Caco-2 (cell line): ENCODE results near the gene CAMK2G. TPM values are rescaled to one million over a fixed set of nuclear protein-coding genes. Genes with fewer than 3 reads are reported as not detected.

Source experiments
- BruUV-seq: library from RNA; stranded (reverse); fragments of 400-500 nt; replicated peaks from 2 replicates; lab custom pipeline; 2021; lab: Mats Ljungman, UMichigan
- CTCF ChIA-PET: fragments of 300-600 bp; sonication (Branson Sonifier 250); formaldehyde crosslinking; loops from one replicate; lab custom pipeline; 2022; ENCODE audit warnings: antibody characterized with exemption; lab: Charles Lee
- POLR2A ChIA-PET: fragments of 300-600 bp; sonication (Branson Sonifier 250); formaldehyde crosslinking; loops from one replicate; lab custom pipeline; 2022; ENCODE audit warnings: antibody characterized with exemption; lab: Charles Lee
- DNase-seq, 2 experiments: peaks; one replicate each; pipeline versions ENCODE4 v3.0.0 to v3.0.0-alpha.2; 2020 to 2022
- H3K27me3 ChIP-seq: replicated peaks from 2 replicates; pipeline ENCODE4 v1.6.0; 2011; ENCODE audit warnings: low read length; ENCODE audit not compliant: control insufficient read depth, insufficient read depth
- H3K36me3 ChIP-seq: 2 replicates; pipeline ENCODE4 v1.5.1; 2011; ENCODE audit warnings: low read length; ENCODE audit not compliant: control insufficient read depth, insufficient read depth
- H3K4me1 ChIP-seq: fragments of 250-450 bp; sonication (Bioruptor Pico); 2 replicates; pipeline ENCODE4 v1.5.1; 2020; ENCODE audit warnings: mild to moderate bottlenecking
- H3K4me3 ChIP-seq: 2 replicates; pipeline ENCODE4 v1.5.1; 2011; ENCODE audit warnings: low read depth, mild to moderate bottlenecking, control low read depth, low read length
- H3K9me3 ChIP-seq: fragments of 250-450 bp; sonication (Bioruptor Pico); 2 replicates; pipeline ENCODE4 v1.5.1; 2020; ENCODE audit warnings: mild to moderate bottlenecking, moderate library complexity
- H3K27ac Mint-ChIP-seq: one replicate; pipeline ENCODE4 v1.8.0; 2022; ENCODE audit warnings: mixed read lengths; ENCODE audit not compliant: unreplicated experiment
- H3K27me3 Mint-ChIP-seq: one replicate; pipeline ENCODE4 v1.8.0; 2022; ENCODE audit warnings: mixed read lengths; ENCODE audit not compliant: insufficient read depth, unreplicated experiment
- H3K36me3 Mint-ChIP-seq: one replicate; pipeline ENCODE4 v1.8.0; 2022; ENCODE audit warnings: mild to moderate bottlenecking, mixed read lengths; ENCODE audit not compliant: insufficient read depth, unreplicated experiment
- H3K4me1 Mint-ChIP-seq: one replicate; pipeline ENCODE4 v1.8.0; 2022; ENCODE audit warnings: low read depth, mixed read lengths; ENCODE audit not compliant: unreplicated experiment
- H3K4me3 Mint-ChIP-seq: one replicate; pipeline ENCODE4 v1.8.0; 2022; ENCODE audit warnings: mild to moderate bottlenecking, moderate library complexity, mixed read lengths; ENCODE audit not compliant: unreplicated experiment
- H3K9me3 Mint-ChIP-seq: one replicate; pipeline ENCODE4 v1.8.0; 2022; ENCODE audit warnings: mixed read lengths; ENCODE audit not compliant: unreplicated experiment
- CTCF ChIP-seq, 2 experiments: fragments of 200-600 bp in 1 of 2; IDR thresholded peaks; 1 replicate in 1 of 2; 2 replicates in 1 of 2; pipeline versions ENCODE4 v1.5.1 to v1.8.0; 2011 to 2022; ENCODE audit warnings: antibody characterized with exemption in 1 of 2, control low read depth in 1 of 2, inconsistent platforms in 1 of 2, low read depth in 1 of 2, low read length in 1 of 2, mild to moderate bottlenecking in 1 of 2, moderate library complexity in 1 of 2; ENCODE audit not compliant: insufficient read depth in 1 of 2, severe bottlenecking in 1 of 2, unreplicated experiment in 1 of 2
- intact Hi-C: fragments of 100-400 bp; cut with micrococcal nuclease; formaldehyde crosslinking; loops from one replicate; pipeline ENCODE4 v1.10.0; 2022; ENCODE audit not compliant: unreplicated experiment
- total RNA-seq: library from RNA; stranded (reverse); gene quantifications from 2 replicates; pipeline ENCODE4 v1.2.3, GENCODE V29; 2022

CAMK2G gene
- total RNA-seq, 1 experiment from 2014 or later: 78.8 TPM

- POLR2A ChIA-PET: no interaction called here
Measured at GRCh38 chr10:73774637-73775036, 99.7 kb downstream of the CAMK2G start.

GRCh38 chr10:73773152-73773879 lies 101.0 kb downstream of the CAMK2G start:
- H3K36me3 ChIP-seq: peaks cover 4% of the 10 kb centered on the region; the same call in 1 of the 2 replicates
- Mint-ChIP-seq H3K9me3 (no peaks in the 10 kb centered on the region), H3K4me3 (peak overlapping the region; percentile 82), H3K27me3 (no peaks in the 10 kb centered on the region), H3K4me1 (peaks cover 21% of the 10 kb centered on the region), H3K27ac (peak overlapping the region; percentile 75), H3K36me3 (peaks cover 61% of the 10 kb centered on the region)
- intact Hi-C loops: loop anchor here (2.0 kb wide), 1 partner anchor 29 kb away; the partner anchor contains the start of gene SEC24C
- TF ChIP-seq CTCF (IDR thresholded peaks at IDR 0.05; ENCODE audit: insufficient read depth in 1 of 2, low read depth in 1 of 2, low read length in 1 of 2, severe bottlenecking in 1 of 2, unreplicated experiment in 1 of 2): no peak
- TSS peak; percentile 19 for BruUV-seq
- no peak for DNase-seq
- H3K4me3 ChIP-seq: peak overlapping the region; percentile 91
- ChIA-PET POLR2A (interaction anchor here (0.5 to 3.1 kb wide), 4 partner anchors 8 to 392 kb away, joined by 3 to 19 read pairs (median 8); partner anchors contain the start of genes CHCHD1 and ZSWIM8), CTCF (interaction anchor here (0.6 to 2.3 kb wide), 3 partner anchors 9 to 43 kb away, joined by 3 to 9 read pairs (median 7); partner anchors contain the start of gene CHCHD1)
- H3K27me3 ChIP-seq: no peaks in the 10 kb centered on the region
- no peaks in the 10 kb centered on the region for H3K9me3 ChIP-seq
- H3K4me1 ChIP-seq: peaks cover 7% of the 10 kb centered on the region; the same call in 1 of the 2 replicates

More at GRCh38 chr10:73774637-73775036, 99.7 kb downstream of the CAMK2G start:
- Histone ChIP-seq H3K9me3 (no peaks in the 10 kb centered on the region), H3K27me3 (no peaks in the 10 kb centered on the region), H3K36me3 (peaks cover 4% of the 10 kb centered on the region; the same call in 1 of the 2 replicates), H3K4me3 (peak overlapping the region; percentile 91), H3K4me1 (peaks cover 7% of the 10 kb centered on the region; the same call in 1 of the 2 replicates)
- peak in 1 of 2 experiments; percentile 27 for DNase-seq
- CTCF ChIA-PET: interaction anchor here (1.5 kb wide), 1 partner anchor 105 kb away, joined by 5 read pairs; no protein-coding TSS in a partner anchor
- no peak overlapping the region for H3K27ac Mint-ChIP-seq
- H3K4me1 Mint-ChIP-seq: peaks cover 22% of the 10 kb centered on the region
- H3K4me3 Mint-ChIP-seq: peak overlapping the region; percentile 10
- no peaks in the 10 kb centered on the region for H3K9me3 Mint-ChIP-seq
- H3K36me3 Mint-ChIP-seq: peaks cover 56% of the 10 kb centered on the region
- BruUV-seq: no TSS peak
- intact Hi-C loops: no loop called here
- H3K27me3 Mint-ChIP-seq: no peaks in the 10 kb centered on the region
- TF ChIP-seq CTCF (IDR thresholded peaks at IDR 0.05; ENCODE audit: insufficient read depth in 1 of 2, low read depth in 1 of 2, low read length in 1 of 2, severe bottlenecking in 1 of 2, unreplicated experiment in 1 of 2): peak in 1 of 2 experiments; percentile 7
